ENCODE data around the gene LCE4A. TPM values are rescaled to one million over a fixed set of nuclear protein-coding genes. Genes with fewer than 3 reads are reported as not detected.

The LCE4A gene
- total RNA-seq, 1 experiment from 2014 or later: not detected

- Mint-ChIP-seq H3K4me1 (ENCODE audit: low read depth, unreplicated experiment) (no peaks in the 10 kb centered on the region), H3K9me3 (ENCODE audit: unreplicated experiment) (no peaks in the 10 kb centered on the region), H3K36me3 (ENCODE audit: insufficient read depth, unreplicated experiment) (no peaks in the 10 kb centered on the region), H3K27me3 (ENCODE audit: insufficient read depth, unreplicated experiment) (peaks cover 10% of the 10 kb centered on the region), H3K4me3 (ENCODE audit: unreplicated experiment) (no peak overlapping the region), H3K27ac (ENCODE audit: unreplicated experiment) (no peak overlapping the region)
- CTCF ChIA-PET: interaction anchor here (0.6 kb wide), 1 partner anchor 84 kb away, joined by 3 read pairs; no protein-coding TSS in a partner anchor
- POLR2A ChIA-PET: no interaction called here
- no peak for TF ChIP-seq CTCF (IDR thresholded peaks at IDR 0.05; ENCODE audit: insufficient read depth in 1 of 2, low read depth in 1 of 2, low read length in 1 of 2, severe bottlenecking in 1 of 2, unreplicated experiment in 1 of 2)
- Histone ChIP-seq H3K36me3 (ENCODE audit: control insufficient read depth, insufficient read depth, low read length) (no peaks in the 10 kb centered on the region), H3K27me3 (replicated peaks; ENCODE audit: control insufficient read depth, insufficient read depth, low read length) (no peaks in the 10 kb centered on the region; the same call in 1 of the 2 replicates), H3K4me1 (no peaks in the 10 kb centered on the region), H3K4me3 (ENCODE audit: low read depth, low read length) (no peak overlapping the region), H3K9me3 (no peaks in the 10 kb centered on the region)
- intact Hi-C loops (cut with micrococcal nuclease; ENCODE audit: unreplicated experiment): no loop called here
- no peak for DNase-seq
- no TSS peak for BruUV-seq (replicated peaks)
These were observed 30.0 kb downstream of the LCE4A start for GRCh38 chr1:152737997-152738396.

GRCh38 chr1:152739841-152740240 lies 31.9 kb downstream of the LCE4A start:
- CTCF ChIA-PET: interaction anchor here (0.7 kb wide), 1 partner anchor 85 kb away, joined by 3 read pairs; no protein-coding TSS in a partner anchor
- H3K4me3 Mint-ChIP-seq (ENCODE audit: unreplicated experiment): no peak overlapping the region

GRCh38 chr1:152741656-152742055 lies 33.7 kb downstream of the LCE4A start:
- no peak overlapping the region for H3K4me3 Mint-ChIP-seq (ENCODE audit: unreplicated experiment)
- CTCF ChIA-PET: no interaction called here

More at GRCh38 chr1:152739841-152740240, 31.9 kb downstream of the LCE4A start:
- no peak overlapping the region for H3K4me3 ChIP-seq (ENCODE audit: low read depth, low read length)
- TF ChIP-seq CTCF (IDR thresholded peaks at IDR 0.05; ENCODE audit: insufficient read depth in 1 of 2, low read depth in 1 of 2, low read length in 1 of 2, severe bottlenecking in 1 of 2, unreplicated experiment in 1 of 2): no peak
- intact Hi-C loops (cut with micrococcal nuclease; ENCODE audit: unreplicated experiment): no loop called here
- no TSS peak for BruUV-seq (replicated peaks)
- peaks cover 9% of the 10 kb centered on the region for H3K27me3 Mint-ChIP-seq (ENCODE audit: insufficient read depth, unreplicated experiment)
- no peak for DNase-seq
- no peaks in the 10 kb centered on the region for H3K36me3 ChIP-seq (ENCODE audit: control insufficient read depth, insufficient read depth, low read length)
- no peaks in the 10 kb centered on the region for H3K9me3 ChIP-seq
- H3K4me1 Mint-ChIP-seq (ENCODE audit: low read depth, unreplicated experiment): peaks cover 5% of the 10 kb centered on the region
- no peak overlapping the region for H3K27ac Mint-ChIP-seq (ENCODE audit: unreplicated experiment)
- H3K36me3 Mint-ChIP-seq (ENCODE audit: insufficient read depth, unreplicated experiment): no peaks in the 10 kb centered on the region
- H3K4me1 ChIP-seq: peaks cover 1% of the 10 kb centered on the region; the same call in 1 of the 2 replicates
- POLR2A ChIA-PET: no interaction called here
- H3K27me3 ChIP-seq (replicated peaks; ENCODE audit: control insufficient read depth, insufficient read depth, low read length): no peaks in the 10 kb centered on the region; the same call in 1 of the 2 replicates
- no peaks in the 10 kb centered on the region for H3K9me3 Mint-ChIP-seq (ENCODE audit: unreplicated experiment)

More at GRCh38 chr1:152741656-152742055, 33.7 kb downstream of the LCE4A start:
- Mint-ChIP-seq H3K9me3 (ENCODE audit: unreplicated experiment) (no peaks in the 10 kb centered on the region), H3K36me3 (ENCODE audit: insufficient read depth, unreplicated experiment) (no peaks in the 10 kb centered on the region), H3K27ac (ENCODE audit: unreplicated experiment) (no peak overlapping the region), H3K4me1 (ENCODE audit: low read depth, unreplicated experiment) (peaks cover 19% of the 10 kb centered on the region), H3K27me3 (ENCODE audit: insufficient read depth, unreplicated experiment) (peaks cover 3% of the 10 kb centered on the region)
- H3K27me3 ChIP-seq (replicated peaks; ENCODE audit: control insufficient read depth, insufficient read depth, low read length): no peaks in the 10 kb centered on the region
- H3K4me3 ChIP-seq (ENCODE audit: low read depth, low read length): no peak overlapping the region
- H3K4me1 ChIP-seq: peaks cover 19% of the 10 kb centered on the region
- intact Hi-C loops (cut with micrococcal nuclease; ENCODE audit: unreplicated experiment): no loop called here
- no peak for TF ChIP-seq CTCF (IDR thresholded peaks at IDR 0.05; ENCODE audit: insufficient read depth in 1 of 2, low read depth in 1 of 2, low read length in 1 of 2, severe bottlenecking in 1 of 2, unreplicated experiment in 1 of 2)
- H3K9me3 ChIP-seq: no peaks in the 10 kb centered on the region
- DNase-seq: no peak
- no TSS peak for BruUV-seq (replicated peaks)
- H3K36me3 ChIP-seq (ENCODE audit: control insufficient read depth, insufficient read depth, low read length): no peaks in the 10 kb centered on the region
- POLR2A ChIA-PET: no interaction called here
